Ammon's horn (tissue), 1 donor: ENCODE measurements around the gene NMT2.

ENCODE experiments used
- DNase-seq: peaks from one replicate; pipeline ENCODE4 v3.0.0-alpha.2; 2016; ENCODE audit warnings: low spot score

The NMT2 gene

DNA sequence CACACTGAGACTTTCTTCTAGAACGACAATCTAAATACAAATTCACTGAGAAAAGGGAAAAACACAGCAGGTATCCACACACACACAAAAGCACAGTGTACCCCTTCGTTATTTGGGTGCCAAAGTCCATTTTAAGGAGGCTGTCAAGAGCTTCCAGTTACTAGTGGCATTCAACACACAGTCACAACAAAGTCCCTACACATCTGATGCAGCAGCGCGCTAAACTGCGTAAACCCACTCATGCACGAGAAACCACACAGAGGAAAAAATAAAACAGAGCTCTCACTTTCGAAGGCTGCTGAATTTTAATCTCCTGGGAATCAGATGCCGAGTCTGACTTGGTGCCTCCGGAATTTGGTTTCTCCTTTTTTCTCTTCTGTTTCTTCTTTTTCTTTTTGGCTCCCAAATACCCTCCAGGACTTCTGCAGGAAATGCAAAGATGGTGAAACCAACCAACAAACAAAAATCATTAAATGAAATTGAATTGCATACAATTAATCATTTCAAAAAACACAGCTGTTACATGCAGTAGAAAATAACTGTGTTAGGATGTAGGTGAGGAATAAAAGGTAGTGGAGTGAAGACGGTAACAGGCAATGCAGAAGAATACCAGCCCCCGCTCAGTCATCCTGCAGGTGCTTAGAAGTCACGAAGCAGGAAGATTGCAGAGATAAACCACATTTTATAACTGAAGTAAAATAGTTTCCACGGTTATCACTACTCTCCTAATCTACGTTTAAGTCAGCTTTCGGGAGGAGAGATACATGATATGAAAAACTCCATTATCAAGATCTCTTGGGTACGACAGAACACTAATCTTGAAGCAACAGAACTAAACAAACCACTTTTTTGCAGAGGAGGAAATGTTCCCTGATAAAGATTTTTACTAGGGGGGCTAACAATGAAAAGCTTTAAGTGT, 27.1 kb downstream of the NMT2 start:
- peak; percentile 43 for DNase-seq

DNA sequence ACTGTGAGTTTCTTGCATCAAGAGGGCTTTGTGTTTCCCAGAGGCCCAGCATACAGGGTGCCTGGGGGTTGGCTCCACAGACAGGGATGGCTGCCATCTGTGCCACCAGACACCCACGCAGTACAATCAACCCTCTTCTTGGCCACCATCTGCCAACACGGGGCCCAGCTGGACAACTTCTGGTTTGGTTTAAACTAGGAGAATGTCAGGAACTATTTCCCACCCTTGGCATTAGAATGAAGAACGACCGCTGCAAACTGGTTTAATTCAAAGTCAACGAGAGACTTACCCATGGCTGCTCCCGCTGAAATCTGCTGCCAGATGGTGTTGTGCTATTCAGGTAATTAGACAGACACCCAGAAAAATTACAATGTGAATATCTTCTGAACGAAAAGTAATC, 27.8 kb downstream of the NMT2 start:
- DNase-seq: peak; percentile 57

DNA sequence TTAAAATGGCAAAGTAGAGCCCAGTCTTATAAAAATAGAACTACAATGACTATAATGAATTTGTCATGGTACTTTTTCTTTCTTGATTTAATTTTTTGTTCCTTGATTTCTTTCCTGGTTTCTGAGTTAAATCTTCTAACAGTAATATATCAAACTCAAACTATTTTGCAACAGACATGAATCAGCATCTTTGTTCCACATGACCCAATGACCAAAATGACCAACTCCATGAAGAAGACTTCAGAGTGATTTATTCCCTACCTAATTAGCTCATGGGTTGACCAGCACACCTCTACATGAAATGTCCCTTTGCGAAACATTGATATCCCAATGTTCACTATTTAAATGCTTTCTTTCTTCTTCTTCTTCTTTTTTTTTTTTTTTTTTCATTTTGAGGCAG, 30.9 kb downstream of the NMT2 start:
- DNase-seq: no peak

DNA sequence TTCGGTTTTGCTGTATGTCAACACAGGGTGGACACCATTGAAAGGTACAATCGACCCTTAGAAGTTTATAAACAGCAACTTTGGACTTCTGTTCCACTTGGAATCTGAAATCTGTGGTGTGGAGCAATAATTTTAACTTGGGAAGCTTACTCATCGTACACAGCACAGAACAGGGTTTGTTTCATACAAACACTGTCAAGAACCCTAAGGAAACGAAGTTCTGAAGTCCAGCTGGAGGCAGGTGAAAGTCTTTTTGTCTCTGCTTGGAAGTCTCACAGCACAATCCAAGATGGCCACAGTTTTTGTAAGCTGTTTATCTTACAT, 31.5 kb downstream of the NMT2 start:
- DNase-seq: no peak

DNA sequence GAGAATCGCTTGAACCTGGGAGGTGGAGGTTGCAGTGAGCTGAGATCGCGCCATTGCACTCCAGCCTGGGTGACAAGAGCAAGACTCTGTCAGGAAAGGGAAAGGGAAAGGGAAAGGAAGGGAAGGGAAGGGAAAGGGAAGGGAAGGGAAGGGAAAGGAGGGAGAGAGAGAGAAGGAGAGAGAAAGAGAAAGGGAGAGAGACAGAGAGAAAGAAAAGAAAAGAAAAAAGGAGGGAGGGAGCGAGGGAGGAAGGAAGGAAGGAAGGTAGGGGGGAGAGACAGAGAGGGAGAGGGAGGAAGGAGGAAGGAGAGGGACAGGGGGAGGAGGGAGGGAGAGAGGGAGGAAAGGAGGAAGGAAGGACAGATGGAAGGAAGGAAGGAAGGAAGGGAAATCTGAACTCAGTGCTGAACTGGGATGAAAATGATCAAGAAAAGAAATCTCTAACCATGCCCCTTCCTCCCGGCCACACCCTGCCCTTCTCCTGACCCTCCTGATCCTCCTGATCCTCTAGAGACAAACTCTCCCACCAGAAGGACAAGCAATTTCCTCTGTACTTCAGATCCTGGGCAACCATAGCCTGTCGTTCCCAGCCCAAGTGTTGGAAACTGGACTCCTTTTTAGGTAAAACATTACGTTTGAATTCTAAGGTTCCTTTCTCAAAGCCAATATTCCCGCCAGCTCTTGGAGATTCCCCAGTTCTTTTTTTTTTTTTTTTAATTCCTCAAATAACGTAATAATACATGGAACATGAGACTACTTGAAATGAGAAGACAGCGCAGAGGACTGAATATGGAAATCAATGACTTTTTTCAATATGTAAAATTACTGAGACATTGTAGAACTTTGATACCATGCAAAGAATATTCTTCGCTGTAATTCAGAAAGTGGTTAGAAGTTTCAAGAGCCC, 32.1 kb downstream of the NMT2 start:
- DNase-seq: no peak

DNA sequence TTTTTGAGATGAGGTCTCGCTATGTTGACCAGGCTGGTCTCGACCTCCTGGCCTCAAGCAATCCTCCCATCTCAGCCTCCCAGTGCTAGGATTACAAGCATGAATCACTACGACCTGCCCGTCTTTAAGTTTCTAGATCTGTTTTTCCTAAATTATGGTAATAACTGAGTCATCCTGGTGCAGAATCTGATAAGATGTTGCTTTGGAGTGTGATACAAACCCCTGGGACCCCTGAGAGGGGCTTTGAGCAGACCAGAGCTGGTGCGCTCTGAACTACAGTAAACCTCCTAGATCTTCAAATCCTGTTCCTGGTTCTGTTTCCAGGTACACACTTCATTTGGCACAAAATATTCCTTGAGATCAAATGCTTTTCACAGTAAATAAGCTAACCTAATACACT, 37.2 kb downstream of the NMT2 start:
- DNase-seq: no peak

DNA sequence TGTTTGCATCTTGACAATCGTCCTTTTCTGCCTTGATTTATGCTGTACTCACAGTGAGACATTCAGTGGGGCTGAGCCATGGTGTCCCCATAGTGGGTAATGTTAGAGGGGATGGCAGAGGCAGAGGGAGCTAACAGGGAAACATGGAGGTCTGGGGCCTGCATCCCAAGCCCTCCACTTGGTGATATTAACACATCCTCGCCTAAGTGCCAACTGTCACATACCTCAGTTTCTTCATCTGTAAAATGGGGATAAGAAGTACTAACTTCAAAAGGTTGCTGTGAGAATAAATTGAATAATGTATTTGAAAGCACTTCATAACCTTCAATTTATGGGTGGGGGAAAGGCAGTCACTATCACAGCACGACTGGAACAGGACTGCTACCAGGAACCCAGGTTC, 43.6 kb downstream of the NMT2 start:
- DNase-seq: no peak

DNA sequence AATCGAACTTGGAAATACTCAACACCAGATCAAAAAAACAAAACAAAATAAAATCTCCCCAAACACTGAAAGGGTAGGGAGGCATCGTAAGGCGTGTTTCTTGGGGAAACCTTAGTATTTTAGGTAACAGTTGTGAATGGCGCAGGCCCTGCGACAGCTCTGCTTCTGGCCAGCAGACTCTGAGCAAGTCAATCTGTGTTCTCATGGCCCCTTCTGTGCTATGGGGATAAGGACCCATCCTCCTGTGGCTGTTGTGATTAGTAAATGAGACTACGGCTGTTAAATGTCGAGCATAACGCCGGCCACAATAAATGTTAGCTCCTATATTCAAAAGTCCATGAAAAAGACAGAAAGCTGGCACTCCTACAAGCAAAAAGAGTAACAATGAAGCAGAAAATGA, 44.3 kb downstream of the NMT2 start:
- no peak for DNase-seq

DNA sequence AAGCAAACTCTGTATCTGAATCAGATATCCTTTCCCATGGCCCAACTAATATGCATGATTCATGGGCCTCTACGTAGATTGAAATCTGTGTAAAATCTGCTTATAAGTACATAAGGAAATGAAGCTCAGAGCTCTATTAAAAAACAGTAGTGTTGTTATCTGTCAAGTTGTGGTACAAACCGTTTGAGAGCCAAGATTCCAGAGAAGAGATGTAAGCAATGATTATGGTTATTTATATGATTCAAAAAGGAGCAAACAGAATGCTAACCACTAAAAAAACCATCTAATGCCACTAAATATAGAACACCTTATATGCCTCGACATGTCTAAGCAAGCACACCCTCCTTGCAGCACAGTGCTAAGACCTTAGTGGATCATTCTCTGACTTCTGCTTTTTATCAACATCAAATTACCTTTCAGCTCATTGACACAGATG, 44.7 kb downstream of the NMT2 start:
- no peak for DNase-seq

DNA sequence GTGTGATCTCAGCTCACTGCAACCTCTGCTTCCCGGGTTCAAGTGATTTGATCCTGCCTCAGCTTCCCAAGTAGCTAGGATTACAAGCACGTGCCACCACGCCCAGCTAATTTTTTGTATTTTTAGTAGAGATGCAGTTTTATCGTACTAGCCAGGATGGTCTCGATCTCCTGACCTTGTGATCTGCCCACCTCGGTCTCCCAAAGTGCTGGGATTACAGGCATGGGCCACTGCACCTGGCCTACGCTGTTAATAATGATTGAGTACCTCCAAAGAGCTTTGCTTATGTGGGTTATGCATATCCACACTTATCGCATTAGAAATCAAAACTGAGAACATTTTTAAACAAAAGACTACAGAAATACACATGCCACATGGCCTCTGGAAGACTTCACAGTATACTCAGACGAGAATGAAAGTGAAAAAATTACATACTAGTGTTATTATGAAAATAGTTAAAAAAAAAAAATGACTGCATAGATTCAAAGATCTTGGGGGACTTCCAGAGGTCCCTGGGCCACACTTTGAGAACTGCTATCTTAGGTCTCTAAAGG, 45.9 kb downstream of the NMT2 start:
- DNase-seq: no peak

DNA sequence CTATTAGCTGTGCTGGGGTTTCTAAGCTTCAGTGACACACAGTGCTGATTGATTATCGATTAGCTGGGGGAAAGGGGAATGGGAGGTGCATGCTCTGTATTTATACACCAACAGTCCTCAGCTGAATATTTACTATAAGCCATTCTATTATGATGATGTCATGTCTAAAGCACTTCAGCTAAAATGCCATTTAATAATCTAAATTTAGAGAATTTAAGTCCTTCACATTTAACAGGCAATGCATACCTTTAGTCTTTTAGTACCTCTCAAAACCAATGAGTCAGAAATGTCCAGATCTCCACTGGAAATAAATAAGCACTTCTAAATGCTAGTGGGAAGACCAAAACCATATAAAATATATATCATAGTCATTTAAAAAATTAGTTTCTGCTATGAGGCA, 46.8 kb downstream of the NMT2 start:
- no peak for DNase-seq

DNA sequence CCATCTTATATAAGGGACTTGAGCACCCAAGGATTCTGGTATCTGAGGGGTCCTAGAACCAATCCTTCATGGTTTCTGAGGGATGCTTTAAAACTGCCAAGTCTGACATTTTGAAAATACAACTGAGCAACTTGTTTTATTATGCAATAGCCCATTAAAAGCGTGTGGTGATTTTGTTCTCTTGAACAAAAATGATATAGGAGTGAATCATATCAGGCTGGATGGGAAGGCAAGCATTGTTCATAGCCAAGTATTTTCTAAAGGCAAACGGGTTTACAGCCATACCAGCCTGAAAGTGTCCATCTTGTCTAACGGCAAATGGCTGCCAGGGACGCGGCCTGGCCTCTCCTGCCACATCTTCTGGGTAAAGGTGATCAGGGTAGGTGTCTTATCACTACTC, 48.0 kb downstream of the NMT2 start:
- no peak for DNase-seq

DNA sequence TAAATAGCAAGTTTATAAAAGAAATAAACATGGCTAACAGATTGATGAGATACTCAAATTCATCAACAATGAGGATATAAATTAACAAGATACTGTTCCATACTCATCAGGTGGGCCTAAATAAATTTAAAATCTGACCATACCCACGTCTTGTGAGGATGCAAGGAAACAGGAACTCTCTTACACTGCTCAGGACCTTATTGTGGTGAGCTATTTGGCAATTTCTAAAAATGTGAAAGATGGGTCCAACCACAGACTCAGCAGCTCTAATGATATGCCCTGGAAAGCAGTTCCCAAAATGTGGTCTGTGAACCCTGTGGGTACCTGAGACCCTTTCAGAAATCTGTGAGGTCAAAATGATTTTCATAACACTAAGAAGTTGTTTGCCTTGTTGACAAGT, 49.9 kb downstream of the NMT2 start:
- DNase-seq: no peak

DNA sequence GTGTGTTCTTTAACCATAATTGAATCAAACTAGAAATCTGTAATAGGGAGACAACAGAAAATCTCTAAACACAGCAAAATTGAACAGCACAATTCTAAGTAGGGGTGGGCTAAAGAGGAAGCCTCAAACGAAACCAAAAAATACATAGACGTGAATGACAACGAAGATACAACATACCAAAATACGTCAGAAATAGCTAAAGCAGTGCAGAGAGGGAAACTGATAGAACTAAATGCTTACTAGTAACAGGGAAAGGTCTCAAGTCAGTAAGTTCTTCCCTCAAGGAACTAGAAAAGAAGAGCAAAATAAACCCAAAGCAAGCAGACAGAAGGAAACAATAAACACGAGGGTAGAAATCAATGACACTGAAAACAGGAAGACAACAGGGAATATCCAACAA, 52.3 kb downstream of the NMT2 start:
- no peak for DNase-seq

DNA sequence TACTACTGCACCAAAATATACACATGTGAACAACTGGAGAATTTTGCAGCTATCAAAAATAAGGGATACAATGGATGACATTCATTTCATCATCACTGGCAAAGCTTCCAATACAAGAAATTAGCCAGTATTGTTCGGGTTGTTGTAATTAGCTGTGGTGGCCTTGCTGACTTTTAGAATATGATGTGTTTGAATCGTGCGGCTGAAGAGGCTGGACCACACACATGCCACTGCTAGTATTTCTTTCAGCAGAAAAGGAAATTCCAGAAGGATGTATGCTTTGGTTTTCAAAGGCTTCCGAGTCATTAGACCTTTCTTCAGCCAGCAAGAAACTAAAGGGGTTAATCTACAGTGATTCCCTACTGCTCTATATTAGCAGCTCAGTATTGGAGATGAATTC, 54.7 kb downstream of the NMT2 start:
- no peak for DNase-seq

DNA sequence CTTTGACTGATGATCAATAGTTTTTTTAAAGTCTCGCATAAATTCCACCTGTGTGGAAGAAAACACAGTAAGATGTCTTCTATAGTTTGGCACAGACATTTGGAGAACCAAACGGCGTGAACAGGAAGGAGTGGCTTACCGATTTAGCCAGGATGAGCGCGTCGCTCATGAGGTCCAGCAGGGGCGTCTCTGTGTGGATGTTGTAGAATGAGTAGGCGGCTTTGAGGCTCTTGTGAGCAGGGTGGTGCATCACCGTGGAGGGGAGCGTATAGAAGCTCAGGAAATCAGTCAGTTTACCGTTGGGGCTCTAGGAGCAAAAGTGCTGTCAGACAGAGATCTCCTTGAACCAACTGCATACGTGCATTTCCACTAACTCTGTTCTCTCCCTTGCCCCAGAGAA, 55.8 kb downstream of the NMT2 start:
- DNase-seq: no peak

DNA sequence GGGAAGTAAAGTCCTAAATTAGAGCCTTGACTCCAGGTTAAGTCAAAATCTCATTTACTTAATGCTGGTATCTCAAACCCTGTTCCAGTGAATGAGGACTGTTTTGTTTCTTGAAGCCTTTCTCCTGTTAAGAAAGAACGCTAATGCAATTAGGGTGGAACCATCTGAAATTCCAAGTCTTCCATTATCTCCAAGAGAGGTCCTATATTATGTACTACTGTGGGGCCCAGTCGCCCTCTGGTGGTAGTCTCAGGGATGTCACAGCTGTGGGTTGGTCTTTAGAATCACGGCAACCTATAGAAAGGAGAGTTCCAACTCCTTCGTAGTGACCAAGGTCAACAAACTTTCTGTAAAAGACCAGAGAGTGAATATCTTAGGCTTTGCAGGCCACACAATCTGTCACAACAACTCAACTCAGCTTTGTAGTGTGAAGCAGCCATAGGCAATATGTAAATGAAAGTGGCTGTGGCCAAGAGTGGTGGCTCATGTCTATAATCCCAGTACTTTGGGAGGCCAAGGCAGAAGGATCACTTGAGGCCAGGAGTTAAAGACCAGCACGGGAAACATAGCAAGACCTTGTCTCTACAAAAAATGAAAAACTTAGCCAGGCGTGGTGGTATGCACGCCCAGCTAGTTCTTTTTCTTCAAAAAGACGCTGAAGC, 62.0 kb downstream of the NMT2 start:
- DNase-seq: peak; percentile 76

DNA sequence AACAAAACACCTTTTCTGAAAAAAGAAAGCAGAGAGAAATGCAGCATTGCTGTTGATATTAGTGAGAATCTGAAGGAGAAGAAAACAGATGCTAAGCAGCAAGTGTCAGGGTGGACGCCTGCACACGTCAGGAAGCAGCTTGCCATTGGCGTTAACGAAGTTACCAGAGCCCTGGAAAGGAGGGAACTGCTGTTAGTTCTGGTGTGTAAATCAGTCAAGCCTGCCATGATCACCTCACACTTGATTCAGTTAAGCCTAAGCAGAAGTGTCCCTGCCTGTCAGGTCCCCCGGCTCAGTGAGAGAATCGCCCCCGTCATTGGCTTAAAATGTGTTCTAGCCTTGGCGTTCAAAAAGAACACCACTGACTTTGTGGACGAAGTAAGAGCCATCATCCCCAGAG, 65.0 kb downstream of the NMT2 start:
- DNase-seq: no peak

DNA sequence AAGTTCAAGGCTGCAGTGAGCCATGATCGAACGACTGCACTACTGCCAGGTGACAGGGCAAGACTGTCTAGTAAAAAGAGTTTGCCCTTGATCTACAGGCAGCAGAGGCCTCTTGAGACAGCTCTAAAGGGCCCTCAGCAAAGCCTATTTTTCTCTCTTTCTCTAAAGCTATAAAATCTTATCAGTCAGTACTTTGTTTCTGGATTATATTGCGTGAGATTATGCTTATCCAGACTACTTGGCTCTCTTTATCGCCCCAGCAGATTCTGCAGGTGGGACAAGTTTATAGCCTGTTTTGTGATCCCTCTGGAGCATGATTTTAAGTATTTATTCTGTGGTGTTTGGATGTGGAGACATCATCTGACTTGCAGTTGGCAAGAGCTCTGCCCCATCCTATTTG, 68.6 kb downstream of the NMT2 start:
- no peak for DNase-seq

DNA sequence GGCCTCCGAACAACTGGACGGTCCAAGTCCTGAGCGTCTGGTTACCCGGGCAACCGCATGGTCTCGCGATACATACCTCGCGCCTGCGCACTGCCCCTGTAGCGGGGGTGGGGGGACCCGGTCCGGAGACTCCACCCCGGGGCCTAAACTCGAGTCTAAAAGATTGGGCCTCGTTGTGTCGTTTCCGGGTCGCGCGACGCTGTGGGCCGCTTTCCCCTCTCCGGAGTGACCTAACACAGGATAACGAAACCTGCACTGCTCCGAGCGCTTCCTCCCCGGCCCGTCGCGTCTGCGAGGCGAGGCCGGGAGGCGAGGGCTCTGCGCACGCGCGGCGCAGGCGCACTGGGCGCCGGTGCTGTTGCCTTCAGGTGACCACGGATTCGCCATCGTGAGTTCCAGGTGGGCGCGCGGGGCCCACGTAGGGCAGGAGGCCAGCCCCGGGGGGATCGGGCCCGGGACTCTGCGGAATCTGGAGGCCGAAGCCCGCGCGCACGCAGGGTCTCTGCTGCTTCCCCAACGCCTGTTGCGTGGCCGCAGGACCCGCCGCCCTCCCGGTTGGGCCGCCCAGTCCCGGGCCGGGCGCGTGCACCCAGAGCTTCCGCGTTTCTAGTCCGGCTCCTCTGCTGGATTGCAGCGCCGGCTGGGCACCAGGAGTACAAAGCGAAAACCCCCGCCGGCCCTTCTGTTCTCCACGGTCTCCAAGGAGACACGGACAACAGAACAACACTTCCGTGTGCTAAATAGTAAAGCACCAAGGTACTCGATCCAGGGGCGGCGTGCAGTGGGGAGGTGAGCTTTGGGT, 71.3 kb downstream of the NMT2 start, which contains the start of gene RPP38:
RPP38 (plus strand) TSS at position 345 of the 802 bp plus-strand sequence. CDS start 5,960 bp downstream, outside the sequence.
- peak; percentile 97 for DNase-seq

DNA sequence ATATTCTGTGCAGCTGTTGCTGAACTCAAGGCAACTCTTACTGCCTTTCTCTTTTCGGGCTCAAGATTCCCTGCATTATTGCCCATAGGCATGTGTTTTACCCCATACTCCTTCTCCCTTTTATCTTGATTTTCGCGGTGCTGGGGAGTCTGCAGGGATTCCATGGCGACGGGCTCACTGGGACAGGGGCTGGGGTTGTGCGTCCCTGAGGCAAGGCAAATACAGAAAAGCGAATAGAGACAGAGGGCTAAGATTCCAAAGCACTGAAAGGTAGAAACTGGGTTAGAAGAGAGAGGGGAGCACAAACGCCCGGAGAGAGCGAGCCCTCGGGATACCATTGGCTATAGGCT, 71.9 kb downstream of the NMT2 start:
- DNase-seq: no peak
